ENCODE data around the gene THSD4.

DNA sequence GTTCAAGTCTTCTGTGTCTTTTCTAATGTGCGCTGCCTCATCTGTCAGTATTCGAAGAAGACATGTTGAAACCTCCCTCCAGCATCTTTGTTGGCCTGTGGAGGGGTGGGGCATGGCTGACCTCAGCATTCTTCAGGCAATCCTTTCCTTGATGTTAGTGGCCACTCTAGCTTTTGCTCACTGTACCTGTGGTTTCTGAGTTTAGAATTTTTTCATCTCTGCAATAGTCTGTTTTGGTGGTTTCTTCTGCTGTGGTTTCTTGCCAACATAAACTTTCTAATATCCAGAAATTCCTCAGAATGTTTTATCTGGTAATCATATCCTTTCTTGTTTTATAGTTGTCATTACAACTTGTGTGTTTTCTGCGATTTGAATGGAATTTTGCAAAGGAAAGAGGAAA lies 443.8 kb downstream of the THSD4 start:
- TF ChIP-seq, protein P1, sequence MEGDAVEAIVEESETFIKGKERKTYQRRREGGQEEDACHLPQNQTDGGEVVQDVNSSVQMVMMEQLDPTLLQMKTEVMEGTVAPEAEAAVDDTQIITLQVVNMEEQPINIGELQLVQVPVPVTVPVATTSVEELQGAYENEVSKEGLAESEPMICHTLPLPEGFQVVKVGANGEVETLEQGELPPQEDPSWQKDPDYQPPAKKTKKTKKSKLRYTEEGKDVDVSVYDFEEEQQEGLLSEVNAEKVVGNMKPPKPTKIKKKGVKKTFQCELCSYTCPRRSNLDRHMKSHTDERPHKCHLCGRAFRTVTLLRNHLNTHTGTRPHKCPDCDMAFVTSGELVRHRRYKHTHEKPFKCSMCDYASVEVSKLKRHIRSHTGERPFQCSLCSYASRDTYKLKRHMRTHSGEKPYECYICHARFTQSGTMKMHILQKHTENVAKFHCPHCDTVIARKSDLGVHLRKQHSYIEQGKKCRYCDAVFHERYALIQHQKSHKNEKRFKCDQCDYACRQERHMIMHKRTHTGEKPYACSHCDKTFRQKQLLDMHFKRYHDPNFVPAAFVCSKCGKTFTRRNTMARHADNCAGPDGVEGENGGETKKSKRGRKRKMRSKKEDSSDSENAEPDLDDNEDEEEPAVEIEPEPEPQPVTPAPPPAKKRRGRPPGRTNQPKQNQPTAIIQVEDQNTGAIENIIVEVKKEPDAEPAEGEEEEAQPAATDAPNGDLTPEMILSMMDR (IDR thresholded peaks at IDR 0.05), result no peak
- TF ChIP-seq POLR2A (IDR thresholded peaks at IDR 0.05), result no peak
